ENCODE data around the gene APLF.

Gene APLF

GRCh38 chr2:68467077-68467960 lies at the start of gene APLF, which contains the start of gene FBXO48:
Gene APLF (plus strand): TSS chr2:68467585. CDS start chr2:68467732, 147 bp downstream.
Gene FBXO48 (minus strand): TSS chr2:68467294. CDS start chr2:68465145, 2,149 bp downstream.
- DNase-seq, result peak; percentile 100

GRCh38 chr2:68417926-68418325 lies 49.5 kb upstream of the APLF start:
- no peak for DNase-seq

- DNase-seq, result no peak
Measured at GRCh38 chr2:68418419-68418818, 49.0 kb upstream of the APLF start.

- DNase-seq, result no peak
Measured at GRCh38 chr2:68418855-68419254, 48.5 kb upstream of the APLF start.

- no peak for DNase-seq
Measured at GRCh38 chr2:68420254-68420910, 47.0 kb upstream of the APLF start.

- DNase-seq, result peak; percentile 85
Measured at GRCh38 chr2:68423966-68424650, 43.3 kb upstream of the APLF start.

- no peak for DNase-seq
Measured at GRCh38 chr2:68425503-68425902, 41.9 kb upstream of the APLF start.

GRCh38 chr2:68426446-68426845 lies 40.9 kb upstream of the APLF start:
- DNase-seq, result no peak

- DNase-seq, result peak; percentile 92
Measured at GRCh38 chr2:68426848-68427579, 40.4 kb upstream of the APLF start.

GRCh38 chr2:68428126-68428525 lies 39.3 kb upstream of the APLF start:
- DNase-seq, result no peak

GRCh38 chr2:68428746-68429145 lies 38.6 kb upstream of the APLF start:
- no peak for DNase-seq

GRCh38 chr2:68429311-68429826 lies 38.0 kb upstream of the APLF start:
- no peak for DNase-seq

GRCh38 chr2:68431316-68431972 lies 35.9 kb upstream of the APLF start:
- no peak for DNase-seq

- DNase-seq, result no peak
Measured at GRCh38 chr2:68432696-68433658, 34.4 kb upstream of the APLF start.

GRCh38 chr2:68434981-68435380 lies 32.4 kb upstream of the APLF start:
- peak; percentile 81 for DNase-seq

- DNase-seq, result no peak
Measured at GRCh38 chr2:68435615-68436014, 31.8 kb upstream of the APLF start.

- DNase-seq, result no peak
Measured at GRCh38 chr2:68436270-68436669, 31.1 kb upstream of the APLF start.

GRCh38 chr2:68438455-68439303 lies 28.7 kb upstream of the APLF start:
- peak; percentile 80 for DNase-seq

- DNase-seq, result peak; percentile 98
Measured at GRCh38 chr2:68441179-68441993, 26.0 kb upstream of the APLF start.
